Uterus (tissue), 4 donors: ENCODE measurements around the gene SPATA2. TPM values are rescaled to one million over a fixed set of nuclear protein-coding genes. Genes with fewer than 3 reads are reported as not detected.

Experiments
- DNase-seq, 2 donors: peaks; one replicate each; pipeline ENCODE4 v3.0.0-alpha.2; 2019 to 2020
- H3K27ac ChIP-seq, 2 donors: fragments of 200-600 bp; sonication (generic); 1 replicate in 1 of 2; 2 replicates in 1 of 2; pipeline ENCODE4 v1.5.1; 2016 to 2018
- H3K27me3 ChIP-seq, 2 donors: fragments of 200-600 bp; sonication (generic); one replicate each; pipeline ENCODE4 v1.5.1; 2018 to 2019; ENCODE audit warnings: control low read depth in 1 of 2
- H3K36me3 ChIP-seq, 2 donors: fragments of 200-600 bp; sonication (generic); one replicate each; pipeline ENCODE4 v1.5.1; 2019; ENCODE audit warnings: control low read depth in 1 of 2
- H3K4me1 ChIP-seq, 2 donors: fragments of 200-600 bp; sonication (generic); one replicate each; pipeline ENCODE4 v1.5.1; 2018 to 2019; ENCODE audit warnings: control low read depth in 1 of 2
- H3K4me3 ChIP-seq, 2 donors: fragments of 200-600 bp; sonication (generic); 1 replicate in 1 of 2; 2 replicates in 1 of 2; pipeline ENCODE4 v1.5.1; 2018 to 2019; ENCODE audit warnings: mild to moderate bottlenecking in 1 of 2
- H3K9me3 ChIP-seq, 2 donors: fragments of 200-600 bp; sonication (generic); one replicate each; pipeline ENCODE4 v1.5.1; 2019; ENCODE audit warnings: control low read depth in 1 of 2
- CTCF ChIP-seq, 4 experiments: fragments of 200-600 bp in 2 of 4; fragments of 450-650 bp in 2 of 4; sonication (generic) in 2 of 4; IDR thresholded peaks; one replicate each; pipeline ENCODE4 v1.5.1; 2016 to 2019; ENCODE audit warnings: antibody characterized with exemption in 4 of 4, mild to moderate bottlenecking in 2 of 4, moderate library complexity in 1 of 4
- POLR2A ChIP-seq, 2 donors: fragments of 450-650 bp; IDR thresholded peaks; one replicate each; pipeline ENCODE4 v1.6.1; 2016; ENCODE audit warnings: antibody characterized with exemption in 2 of 2, mild to moderate bottlenecking in 1 of 2, moderate library complexity in 1 of 2
- intact Hi-C: fragments of 100-400 bp; cut with DNase I; formaldehyde crosslinking; loops from one replicate; pipeline ENCODE4 v1.15.1; 2023; ENCODE audit warnings: low total_unique reads
- total RNA-seq, 4 donors: library from RNA; depleted of rRNA in 3 of 4; stranded (reverse); fragments of >200 nt in 3 of 4; gene quantifications; one replicate each; pipeline versions ENCODE4 v1.1.0 to v1.2.4, GENCODE V29; 2014 to 2023
- donor health status: DM: yes; HTN: yes; CAD: no.

Gene SPATA2
- total RNA-seq, 4 donors from 2014 or later: 2.4 to 9.2 (median 3.5) TPM

GRCh38 chr20:49928411-49929141 is 13.2 kb upstream of the SPATA2 start:
- Histone ChIP-seq H3K4me1 (no peaks in the 10 kb centered on the region), H3K9me3 (no peaks in the 10 kb centered on the region), H3K4me3 (no peak overlapping the region), H3K27ac (peak overlapping the region; percentile 36 to 38), H3K36me3 (no peaks in the 10 kb centered on the region), H3K27me3 (no peaks in the 10 kb centered on the region)
- TF ChIP-seq CTCF (IDR thresholded peaks at IDR 0.05) (peak; percentile 83 to 92 (median 88)), POLR2A (IDR thresholded peaks at IDR 0.05) (no peak)
- DNase-seq: peak; percentile 80 to 86
- intact Hi-C loops: no loop called here

DNA sequence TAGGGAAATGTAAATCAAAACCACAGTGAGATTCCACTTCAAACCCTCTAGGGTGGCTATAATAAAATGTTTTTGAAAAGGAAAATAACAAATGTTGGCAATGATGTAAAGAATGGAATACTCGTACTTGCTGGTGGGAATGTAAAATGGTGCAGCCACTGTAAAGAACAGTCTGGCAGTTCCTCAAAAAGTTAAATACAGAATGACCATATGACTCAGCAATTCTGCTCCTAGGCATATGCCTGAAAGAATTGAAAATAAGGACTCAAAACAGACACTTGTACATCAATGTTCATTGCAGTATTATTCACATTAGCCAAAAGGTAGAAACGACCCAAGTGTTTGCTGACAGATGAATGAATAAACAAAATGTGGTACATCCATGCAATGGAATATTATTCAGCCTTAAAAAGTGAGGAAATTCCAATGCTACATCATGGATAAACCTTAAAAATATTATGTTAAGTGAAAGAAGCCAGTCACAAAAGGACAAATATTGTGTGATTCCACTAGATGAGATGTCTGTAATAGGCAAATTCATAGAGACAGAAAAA is 10.6 kb upstream of the SPATA2 start:
- H3K36me3 ChIP-seq: no peaks in the 10 kb centered on the region
- no peaks in the 10 kb centered on the region for H3K27me3 ChIP-seq
- no peaks in the 10 kb centered on the region for H3K4me1 ChIP-seq
- intact Hi-C loops: no loop called here
- no peak overlapping the region for H3K27ac ChIP-seq
- no peak for DNase-seq
- no peaks in the 10 kb centered on the region for H3K9me3 ChIP-seq
- no peak for TF ChIP-seq POLR2A (IDR thresholded peaks at IDR 0.05)
- no peak for TF ChIP-seq CTCF (IDR thresholded peaks at IDR 0.05)
- H3K4me3 ChIP-seq: no peak overlapping the region

DNA sequence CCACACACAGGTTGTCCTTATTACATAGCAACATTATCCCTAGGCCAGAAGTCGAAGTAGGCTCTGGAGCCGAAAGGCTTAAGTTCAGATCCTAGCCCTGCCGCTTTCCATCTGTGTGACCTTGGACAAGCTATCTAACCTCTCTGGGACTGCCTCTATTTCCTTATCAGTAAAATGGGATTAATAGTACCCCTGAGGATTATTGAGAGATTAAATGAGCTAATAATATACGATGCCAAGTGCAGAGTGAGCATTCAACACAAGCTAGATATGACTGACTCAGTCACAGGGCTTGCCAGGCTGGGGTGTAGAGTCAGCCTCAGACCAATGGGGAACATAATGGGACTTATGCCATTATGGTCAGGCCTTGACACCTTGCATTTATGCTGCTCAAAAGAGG is 8.9 kb upstream of the SPATA2 start:
- Histone ChIP-seq H3K4me3 (no peak overlapping the region), H3K36me3 (no peaks in the 10 kb centered on the region), H3K9me3 (no peaks in the 10 kb centered on the region), H3K27me3 (no peaks in the 10 kb centered on the region), H3K4me1 (no peaks in the 10 kb centered on the region), H3K27ac (no peak overlapping the region)
- intact Hi-C loops: no loop called here
- DNase-seq: no peak
- TF ChIP-seq CTCF (IDR thresholded peaks at IDR 0.05): no peak
- TF ChIP-seq POLR2A (IDR thresholded peaks at IDR 0.05): no peak

- Histone ChIP-seq H3K27me3 (no peaks in the 10 kb centered on the region), H3K9me3 (no peaks in the 10 kb centered on the region), H3K36me3 (no peaks in the 10 kb centered on the region), H3K27ac (no peak overlapping the region), H3K4me1 (peaks cover 0 to 3% of the 10 kb centered on the region in 2 donors), H3K4me3 (no peak overlapping the region)
- intact Hi-C loops: no loop called here
- DNase-seq: no peak
- no peak for TF ChIP-seq CTCF (IDR thresholded peaks at IDR 0.05)
- no peak for TF ChIP-seq POLR2A (IDR thresholded peaks at IDR 0.05)
Observed at GRCh38 chr20:49919461-49919860, 4.1 kb upstream of the SPATA2 start.

DNA sequence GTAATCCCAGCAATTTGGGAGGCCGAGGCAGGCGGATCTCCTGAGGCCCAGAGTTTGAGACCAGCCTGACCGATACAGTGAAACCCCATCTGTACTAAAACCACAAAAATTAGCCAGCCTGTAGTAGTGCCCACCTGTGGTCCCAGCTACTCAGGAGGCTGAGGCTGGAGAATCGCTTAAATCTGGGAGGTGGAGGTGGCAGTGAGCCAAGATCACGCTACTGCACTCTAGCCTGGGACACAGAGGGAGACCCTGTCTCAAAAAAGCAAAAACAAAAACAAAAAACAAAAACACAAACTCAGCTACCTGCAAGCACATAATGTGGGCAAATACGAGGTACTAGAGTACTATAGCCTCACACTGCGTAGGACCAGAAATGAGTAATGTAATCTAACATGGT is 3.7 kb upstream of the SPATA2 start:
- TF ChIP-seq CTCF (IDR thresholded peaks at IDR 0.05): no peak
- no peak for TF ChIP-seq POLR2A (IDR thresholded peaks at IDR 0.05)
- H3K27ac ChIP-seq: no peak overlapping the region
- no peaks in the 10 kb centered on the region for H3K27me3 ChIP-seq
- DNase-seq: no peak
- intact Hi-C loops: no loop called here
- no peak overlapping the region for H3K4me3 ChIP-seq
- no peaks in the 10 kb centered on the region for H3K36me3 ChIP-seq
- peaks cover 1 to 3% of the 10 kb centered on the region in 2 donors for H3K4me1 ChIP-seq
- no peaks in the 10 kb centered on the region for H3K9me3 ChIP-seq
